SU-DHL-6 (cell line): ENCODE measurements around the gene NLRP13.

Experiments used
- H2AFZ ChIP-seq: fragments of 200-600 bp; sonication (generic); 2 replicates; pipeline ENCODE4 v1.6.1; 2014; ENCODE audit warnings: low read depth, mild to moderate bottlenecking, moderate library complexity, mixed read lengths, antibody characterized with exemption, low read length; ENCODE audit not compliant: severe bottlenecking
- H3F3A ChIP-seq: fragments of 200-600 bp; shearing (Covaris generic); 2 replicates; pipeline ENCODE4 v1.6.0; 2016; ENCODE audit warnings: antibody characterized with exemption, mild to moderate bottlenecking; ENCODE audit not compliant: insufficient read depth
- H3K27ac ChIP-seq: fragments of 200-600 bp; sonication (generic); 2 replicates; pipeline ENCODE4 v1.5.1; 2016; ENCODE audit warnings: low read depth, mild to moderate bottlenecking, low read length, moderate library complexity, mixed read lengths
- H3K27me3 ChIP-seq: fragments of 200-600 bp; sonication (generic), shearing (Covaris generic); 2 replicates; pipeline ENCODE4 v1.6.0; 2014; ENCODE audit warnings: mild to moderate bottlenecking, low read length
- H3K36me3 ChIP-seq: fragments of 200-600 bp; sonication (generic); 2 replicates; pipeline ENCODE4 v1.6.1; 2014; ENCODE audit warnings: mild to moderate bottlenecking, low read length, mixed read lengths
- H3K4me2 ChIP-seq: fragments of 300-600, 200-600 bp; shearing (Covaris generic), sonication (generic); 2 replicates; pipeline ENCODE4 v1.6.0; 2014; ENCODE audit warnings: low read length, low read depth, mild to moderate bottlenecking; ENCODE audit not compliant: poor library complexity, severe bottlenecking
- H3K4me3 ChIP-seq: fragments of 200-600 bp; sonication (generic); 2 replicates; pipeline ENCODE4 v1.5.1; 2014; ENCODE audit warnings: antibody characterized with exemption, low read length, mild to moderate bottlenecking, mixed read lengths; ENCODE audit not compliant: insufficient read depth, poor library complexity, severe bottlenecking
- H3K79me2 ChIP-seq: fragments of 200-600 bp; sonication (generic); 2 replicates; pipeline ENCODE4 v1.6.1; 2014; ENCODE audit warnings: mild to moderate bottlenecking, low read length, moderate library complexity; ENCODE audit not compliant: insufficient read depth
- H3K9ac ChIP-seq: fragments of 200-600 bp; sonication (generic); 2 replicates; pipeline ENCODE4 v1.7.0; 2014; ENCODE audit warnings: mild to moderate bottlenecking, low read length
- H3K9me2 ChIP-seq: fragments of 200-600 bp; sonication (generic); replicated peaks from 2 replicates; pipeline ENCODE4 v1.6.1; 2014; ENCODE audit warnings: low read length; ENCODE audit not compliant: insufficient read depth
- H3K9me3 ChIP-seq: fragments of 200-600 bp; sonication (generic); 2 replicates; pipeline ENCODE4 v1.6.1; 2014; ENCODE audit warnings: low read length, mixed read lengths; ENCODE audit not compliant: insufficient read depth
- H4K20me1 ChIP-seq: fragments of 200-600 bp; sonication (generic); 2 replicates; pipeline ENCODE4 v1.6.1; 2014; ENCODE audit warnings: low read depth, mild to moderate bottlenecking, antibody characterized with exemption, low read length, moderate library complexity, mixed read lengths
- CTCF ChIP-seq: fragments of 200-600 bp; sonication (generic); IDR thresholded peaks from one replicate; pipeline ENCODE4 v1.5.1; 2017; ENCODE audit warnings: antibody characterized with exemption, mild to moderate bottlenecking, low read length, moderate library complexity; ENCODE audit not compliant: insufficient read depth, poor library complexity, severe bottlenecking
- EZH2phosphoT487 ChIP-seq: fragments of 200-600 bp; sonication (generic), shearing (Covaris generic); conservative IDR thresholded peaks from 2 replicates; pipeline ENCODE4 v1.6.1; 2018; ENCODE audit warnings: mild to moderate bottlenecking, antibody characterized with exemption, low read length, moderate library complexity, mixed read lengths

Gene NLRP13

DNA sequence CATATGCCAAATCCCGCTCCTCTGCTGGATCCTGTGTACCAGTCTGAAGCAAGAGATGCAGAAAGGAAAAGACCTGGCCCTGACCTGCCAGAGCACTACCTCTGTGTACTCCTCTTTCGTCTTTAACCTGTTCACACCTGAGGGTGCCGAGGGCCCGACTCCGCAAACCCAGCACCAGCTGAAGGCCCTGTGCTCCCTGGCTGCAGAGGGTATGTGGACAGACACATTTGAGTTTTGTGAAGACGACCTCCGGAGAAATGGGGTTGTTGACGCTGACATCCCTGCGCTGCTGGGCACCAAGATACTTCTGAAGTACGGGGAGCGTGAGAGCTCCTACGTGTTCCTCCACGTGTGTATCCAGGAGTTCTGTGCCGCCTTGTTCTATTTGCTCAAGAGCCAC is 73.7 kb downstream of the NLRP13 start:
- H3K9me2 ChIP-seq = no peaks in the 10 kb centered on the region
- no peak overlapping the region for H2AFZ ChIP-seq
- no peaks in the 10 kb centered on the region for H3K9me3 ChIP-seq
- H4K20me1 ChIP-seq = no peaks in the 10 kb centered on the region
- H3K27ac ChIP-seq = peak overlapping the region; percentile 91
- no peaks in the 10 kb centered on the region for H3K36me3 ChIP-seq
- H3K4me3 ChIP-seq = peak overlapping the region; percentile 5
- TF ChIP-seq EZH2phosphoT487 = no peak
- no peak for TF ChIP-seq CTCF
- no peaks in the 10 kb centered on the region for H3K79me2 ChIP-seq
- H3K4me2 ChIP-seq = peak overlapping the region; percentile 56
- H3F3A ChIP-seq = peaks cover 40% of the 10 kb centered on the region
- peak overlapping the region; percentile 22 for H3K9ac ChIP-seq
- no peaks in the 10 kb centered on the region for H3K27me3 ChIP-seq

DNA sequence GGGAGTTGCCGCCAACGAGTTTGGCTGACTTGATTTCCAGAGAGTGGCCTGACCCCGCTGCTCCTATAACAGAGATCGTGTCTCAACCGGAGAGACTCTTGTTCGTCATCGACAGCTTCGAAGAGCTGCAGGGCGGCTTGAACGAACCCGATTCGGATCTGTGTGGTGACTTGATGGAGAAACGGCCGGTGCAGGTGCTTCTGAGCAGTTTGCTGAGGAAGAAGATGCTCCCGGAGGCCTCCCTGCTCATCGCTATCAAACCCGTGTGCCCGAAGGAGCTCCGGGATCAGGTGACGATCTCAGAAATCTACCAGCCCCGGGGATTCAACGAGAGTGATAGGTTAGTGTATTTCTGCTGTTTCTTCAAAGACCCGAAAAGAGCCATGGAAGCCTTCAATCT is 74.2 kb downstream of the NLRP13 start:
- no peaks in the 10 kb centered on the region for H3K9me3 ChIP-seq
- peak overlapping the region; percentile 5 for H3K4me3 ChIP-seq
- no peak for TF ChIP-seq EZH2phosphoT487
- TF ChIP-seq CTCF = no peak
- no peak overlapping the region for H2AFZ ChIP-seq
- H3K27ac ChIP-seq = peak overlapping the region; percentile 91
- H4K20me1 ChIP-seq = no peaks in the 10 kb centered on the region
- no peaks in the 10 kb centered on the region for H3K27me3 ChIP-seq
- peak overlapping the region; percentile 56 for H3K4me2 ChIP-seq
- no peaks in the 10 kb centered on the region for H3K9me2 ChIP-seq
- no peaks in the 10 kb centered on the region for H3K36me3 ChIP-seq
- no peaks in the 10 kb centered on the region for H3K79me2 ChIP-seq
- H3F3A ChIP-seq = peaks cover 44% of the 10 kb centered on the region
- H3K9ac ChIP-seq = peak overlapping the region; percentile 20; the same call in 1 of the 2 replicates

GRCh38 chr19:55857149-55857548 is 75.0 kb downstream of the NLRP13 start:
- Histone ChIP-seq H3K79me2 (no peaks in the 10 kb centered on the region), H3K4me2 (peak overlapping the region; percentile 56), H3K4me3 (peak overlapping the region; percentile 5)

More at GRCh38 chr19:55857149-55857548, 75.0 kb downstream of the NLRP13 start:
- Histone ChIP-seq H3F3A (peaks cover 48% of the 10 kb centered on the region), H3K27me3 (no peaks in the 10 kb centered on the region), H3K36me3 (no peaks in the 10 kb centered on the region), H2AFZ (no peak overlapping the region), H3K9me2 (no peaks in the 10 kb centered on the region), H3K9me3 (no peaks in the 10 kb centered on the region), H3K9ac (peak overlapping the region; percentile 20; the same call in 1 of the 2 replicates), H4K20me1 (no peaks in the 10 kb centered on the region), H3K27ac (peak overlapping the region; percentile 91)
- TF ChIP-seq EZH2phosphoT487 (no peak), CTCF (no peak)
